Measurements from ENCODE around the gene PLXNB1. TPM values are rescaled to one million over a fixed set of nuclear protein-coding genes. Genes with fewer than 3 reads are reported as not detected.

Gene PLXNB1
- total RNA-seq, 1 donor from 2014 or later: 121 TPM

DNA sequence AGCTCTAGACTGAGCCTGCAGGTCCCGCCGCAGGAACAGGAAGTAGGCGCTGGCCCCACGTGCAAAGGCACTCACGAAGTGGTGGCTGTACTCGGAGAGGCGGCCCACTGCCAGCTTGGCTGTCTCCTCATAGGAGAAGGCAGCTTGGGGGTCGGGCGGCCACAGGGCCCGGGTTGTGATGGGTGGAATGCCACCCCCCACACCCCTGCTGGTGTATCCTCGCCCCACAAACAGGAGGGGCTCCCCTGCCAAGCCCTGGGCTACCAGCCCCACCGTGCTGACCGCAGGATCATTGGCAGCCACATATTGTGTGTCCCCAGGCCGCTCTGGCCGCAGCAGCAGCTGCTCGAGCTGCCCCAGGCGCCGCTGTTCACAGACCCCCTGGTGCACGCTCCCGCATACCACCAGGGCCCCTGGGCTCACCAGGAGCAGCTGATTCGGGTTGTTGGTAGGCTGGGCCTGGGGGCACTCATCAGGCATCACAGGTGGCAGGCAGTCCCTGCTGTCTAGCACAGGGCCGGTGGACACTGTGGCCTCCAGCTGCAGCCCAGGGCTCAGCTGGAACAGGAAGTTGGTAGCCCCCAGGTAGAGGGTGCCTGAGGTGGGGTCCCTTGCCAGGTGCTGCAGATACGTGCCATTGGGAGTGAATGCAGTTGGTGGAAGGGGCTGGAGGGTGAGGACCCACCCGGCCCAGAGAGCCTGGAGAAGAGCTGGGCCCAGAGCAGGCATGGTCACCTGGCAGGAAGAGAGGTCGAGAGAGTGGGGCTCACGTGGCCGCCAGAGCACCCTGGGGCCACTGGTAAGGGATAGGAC lies 5.8 kb downstream of the PLXNB1 start:
- intact Hi-C loops (cut with DNase I): no loop called here
- DNase-seq (ENCODE audit: low spot score): no peak
- no peak for ATAC-seq

DNA sequence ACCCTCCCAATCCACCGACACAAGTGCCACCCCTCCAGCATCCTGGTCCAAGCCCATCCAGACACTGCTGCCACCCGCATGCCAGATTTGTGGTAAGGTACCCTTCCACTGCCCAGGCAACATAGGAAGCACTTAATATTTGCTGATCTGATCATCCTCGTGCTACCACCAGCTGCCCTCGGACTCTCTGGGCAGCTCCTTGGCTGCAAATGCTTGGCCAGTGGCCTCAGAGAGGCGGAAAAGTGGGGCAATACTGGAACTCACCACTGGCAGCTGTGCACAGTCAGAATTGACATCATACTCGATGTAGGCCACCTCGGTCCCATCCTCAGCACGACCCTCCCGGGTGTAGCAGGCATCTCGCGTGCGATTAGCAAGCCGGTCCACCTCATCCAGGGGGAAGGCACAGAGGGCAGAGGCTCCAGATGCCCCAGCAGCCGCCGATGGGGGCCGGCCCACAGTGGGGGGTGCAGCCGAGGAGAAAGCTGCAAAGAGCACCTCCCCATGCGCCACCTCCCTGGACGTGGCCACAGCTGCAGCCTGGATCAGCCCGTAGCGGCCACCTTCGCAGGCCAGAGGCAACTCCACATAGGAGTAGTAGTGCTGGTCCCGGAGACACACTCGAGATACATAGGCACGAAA lies 6.5 kb downstream of the PLXNB1 start:
- ATAC-seq (no peak), DNase-seq (ENCODE audit: low spot score) (no peak)
- intact Hi-C loops (cut with DNase I): no loop called here

DNA sequence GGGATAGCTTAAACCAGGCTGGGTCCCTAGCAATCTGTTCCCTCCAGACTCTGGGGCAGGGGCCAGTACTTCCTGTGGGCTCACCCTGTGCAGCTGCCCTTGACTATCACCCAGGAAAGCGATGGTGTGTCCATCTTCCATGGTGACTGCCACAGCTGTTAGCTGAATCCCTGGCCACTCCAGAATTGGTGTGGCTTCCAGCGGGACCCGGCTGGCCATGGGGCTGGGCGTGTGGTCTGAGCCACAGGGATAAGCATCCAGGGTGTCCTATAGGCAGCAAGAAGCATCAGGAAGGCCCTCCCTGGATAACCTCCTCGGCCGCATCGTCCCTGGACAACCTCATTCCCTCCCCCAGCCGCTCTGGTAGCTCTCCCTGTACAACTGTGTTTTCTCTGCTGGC lies 7.2 kb downstream of the PLXNB1 start:
- ATAC-seq: no peak

GRCh38 chr3:48422272-48422671 lies 7.6 kb downstream of the PLXNB1 start:
- DNase-seq (ENCODE audit: low spot score): no peak
- intact Hi-C loops (cut with DNase I): no loop called here
- ATAC-seq: no peak

More for the DNA sequence above, 7.2 kb downstream of the PLXNB1 start:
- intact Hi-C loops (cut with DNase I): no loop called here
- DNase-seq (ENCODE audit: low spot score): no peak

GRCh38 chr3:48420561-48420960 lies 9.3 kb downstream of the PLXNB1 start:
- no peak for ATAC-seq
- no peak for DNase-seq (ENCODE audit: low spot score)
- intact Hi-C loops (cut with DNase I): no loop called here

- ATAC-seq (no peak), DNase-seq (ENCODE audit: low spot score) (no peak)
- intact Hi-C loops (cut with DNase I): no loop called here
Observed at GRCh38 chr3:48419597-48419996, 10.3 kb downstream of the PLXNB1 start.

- DNase-seq (ENCODE audit: low spot score): no peak
- intact Hi-C loops (cut with DNase I): no loop called here
- ATAC-seq: no peak
Observed at GRCh38 chr3:48419149-48419548, 10.7 kb downstream of the PLXNB1 start.

DNA sequence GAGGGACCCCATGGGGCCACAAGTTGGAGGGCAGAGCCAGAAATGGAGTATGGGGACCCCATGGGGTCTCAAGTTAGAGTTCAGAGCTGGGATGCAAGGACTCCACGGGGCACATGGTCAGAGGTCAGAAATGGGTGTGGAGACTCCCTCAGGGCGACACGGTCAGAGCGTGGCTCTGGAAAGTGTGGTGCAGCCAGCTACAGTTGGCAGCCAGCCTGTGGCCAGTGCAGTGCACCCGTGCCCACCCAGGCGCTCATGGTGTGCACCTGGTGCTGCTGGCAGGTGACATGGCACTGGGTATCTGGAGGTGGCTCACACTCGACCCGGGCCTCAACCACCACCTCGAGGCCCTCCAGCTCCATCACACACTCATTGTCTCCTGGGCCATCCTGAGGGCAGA lies 11.2 kb downstream of the PLXNB1 start:
- ATAC-seq (no peak), DNase-seq (ENCODE audit: low spot score) (no peak)
- intact Hi-C loops (cut with DNase I): no loop called here

DNA sequence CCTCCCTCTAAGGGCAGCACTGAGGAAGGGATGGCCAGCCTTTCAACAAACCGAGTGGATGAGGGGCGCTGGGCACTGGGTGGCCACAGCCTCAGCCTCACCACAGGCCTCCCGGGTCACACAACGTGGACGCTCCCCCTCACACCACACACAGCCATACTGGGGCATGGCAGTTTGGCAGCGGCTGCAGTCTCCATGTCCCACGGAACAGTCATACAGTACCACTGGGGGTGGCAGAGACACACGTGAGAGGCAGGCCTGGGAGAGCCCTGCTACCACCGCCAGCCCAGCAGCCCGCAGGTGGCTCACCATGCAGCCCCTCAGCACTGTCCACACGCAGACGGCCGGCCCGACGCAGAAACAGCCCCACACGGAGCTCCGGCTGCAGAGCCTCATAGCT lies 11.7 kb downstream of the PLXNB1 start:
- DNase-seq (ENCODE audit: low spot score) (no peak), ATAC-seq (no peak)
- intact Hi-C loops (cut with DNase I): no loop called here

GRCh38 chr3:48417529-48418108 lies 12.3 kb downstream of the PLXNB1 start:
- DNase-seq (ENCODE audit: low spot score) (no peak), ATAC-seq (no peak)
- intact Hi-C loops (cut with DNase I): no loop called here

DNA sequence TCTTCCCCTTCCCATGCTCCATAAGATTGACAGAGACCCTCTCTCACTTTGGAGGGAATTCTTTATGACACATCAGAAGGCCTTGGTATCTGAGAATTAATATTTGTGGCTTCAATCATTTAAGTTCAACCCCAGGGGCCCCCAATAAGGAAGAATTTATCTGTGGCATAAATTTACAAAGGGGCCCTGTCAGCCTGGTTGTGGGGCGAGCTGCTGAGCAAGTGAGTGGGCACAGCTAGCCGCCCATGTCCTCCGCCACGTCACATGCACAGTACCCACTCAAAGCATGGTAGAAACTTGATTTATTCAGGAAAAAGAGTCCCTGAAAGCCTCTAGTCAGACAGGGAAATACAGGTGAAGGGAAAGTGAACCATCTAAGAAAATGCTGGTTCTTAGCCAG lies 13.3 kb downstream of the PLXNB1 start:
- no peak for ATAC-seq
- DNase-seq (ENCODE audit: low spot score): no peak
- intact Hi-C loops (cut with DNase I): no loop called here

DNA sequence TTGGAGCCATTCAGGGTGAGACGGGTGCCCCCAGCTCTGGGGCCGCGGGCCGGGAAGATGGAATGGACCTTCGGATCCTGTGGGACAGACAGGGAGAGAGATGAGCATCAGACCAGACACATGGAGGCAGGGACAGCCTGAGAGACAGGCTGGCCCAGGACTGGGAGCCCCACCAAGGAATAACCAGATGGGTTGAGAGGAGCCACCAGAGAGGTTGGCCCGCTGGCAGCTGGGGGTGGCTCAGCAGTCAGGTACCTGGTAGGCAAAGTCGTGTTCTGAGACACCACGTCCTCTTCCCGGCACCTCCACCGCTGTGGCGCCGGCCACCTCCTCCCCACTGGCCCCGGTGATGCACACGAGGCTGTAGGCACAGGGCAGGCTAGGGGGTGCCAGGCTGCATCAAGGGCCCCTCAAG lies 13.8 kb downstream of the PLXNB1 start:
- intact Hi-C loops (cut with DNase I): no loop called here
- no peak for ATAC-seq

GRCh38 chr3:48415251-48415953 lies 14.5 kb downstream of the PLXNB1 start:
- no peak for DNase-seq (ENCODE audit: low spot score)
- no peak for ATAC-seq
- intact Hi-C loops (cut with DNase I): no loop called here

More for the DNA sequence above, 13.8 kb downstream of the PLXNB1 start:
- no peak for DNase-seq (ENCODE audit: low spot score)

DNA sequence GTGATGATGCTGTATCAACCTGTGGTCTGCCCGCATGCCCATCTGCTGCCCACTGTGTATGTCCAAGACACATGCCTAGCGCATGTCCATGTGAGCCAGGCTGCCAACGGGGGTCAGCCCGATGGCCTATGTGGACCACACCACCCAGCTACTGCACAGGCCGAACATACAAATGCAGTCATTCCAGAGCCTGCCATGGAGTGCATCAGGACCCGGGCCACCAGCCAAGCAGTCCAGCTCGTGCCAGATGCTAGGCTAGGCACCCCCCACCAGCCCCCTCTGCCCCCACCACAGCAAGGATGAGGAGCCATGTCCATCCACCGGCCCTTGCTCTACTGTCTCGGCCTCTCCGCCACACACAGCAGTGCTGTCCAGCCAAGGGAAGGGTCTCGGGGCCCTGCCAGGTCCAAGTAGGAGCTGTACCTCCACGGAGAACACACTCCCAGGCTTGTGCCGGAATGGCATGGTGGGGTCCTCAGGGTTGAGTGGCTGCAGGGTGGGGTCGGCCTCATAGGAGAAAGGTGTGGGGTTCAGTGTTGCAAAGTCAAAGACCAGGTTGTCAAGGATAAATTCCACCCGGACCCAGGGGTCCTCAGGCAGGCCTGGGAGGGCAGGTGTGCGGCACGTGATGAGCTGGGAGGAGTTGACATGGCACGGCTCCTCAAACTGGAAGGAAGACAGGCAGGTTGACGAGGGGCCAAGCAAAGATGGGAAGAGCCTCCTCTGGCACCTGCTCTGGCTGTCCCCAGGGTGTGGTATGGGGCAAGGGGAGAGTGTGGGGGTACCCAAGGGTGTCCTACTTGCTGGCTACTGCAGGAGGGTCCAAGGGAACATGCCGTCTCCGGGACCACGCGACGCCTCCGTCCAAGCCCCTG lies 15.3 kb downstream of the PLXNB1 start:
- intact Hi-C loops (cut with DNase I): no loop called here
- DNase-seq (ENCODE audit: low spot score) (no peak), ATAC-seq (no peak)

GRCh38 chr3:48413611-48414010 lies 16.3 kb downstream of the PLXNB1 start:
- ATAC-seq (no peak), DNase-seq (ENCODE audit: low spot score) (no peak)
- intact Hi-C loops (cut with DNase I): no loop called here

DNA sequence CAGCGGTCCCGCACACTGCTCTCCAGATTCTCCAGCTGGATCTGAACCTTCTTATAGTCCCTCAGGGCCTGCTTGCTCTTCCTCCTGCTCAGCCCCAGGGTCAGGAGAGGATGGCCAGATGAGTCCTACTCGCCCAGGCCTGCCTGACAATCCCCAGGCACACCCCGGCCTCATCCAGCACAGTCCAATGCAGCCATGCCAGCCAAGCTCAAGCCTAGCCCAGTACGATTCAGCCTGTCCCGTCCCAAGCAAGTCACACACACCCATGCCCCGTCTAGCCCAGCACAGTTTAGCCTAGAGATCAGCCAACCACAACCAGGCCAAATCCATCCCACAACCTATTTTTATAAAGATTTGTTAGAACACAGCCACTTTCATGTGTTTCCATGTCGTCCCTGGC lies 16.8 kb downstream of the PLXNB1 start:
- intact Hi-C loops (cut with DNase I): no loop called here
- no peak for ATAC-seq
- DNase-seq (ENCODE audit: low spot score): peak; percentile 47

GRCh38 chr3:48412375-48413001 lies 17.4 kb downstream of the PLXNB1 start:
- DNase-seq (ENCODE audit: low spot score) (peak; percentile 50), ATAC-seq (no peak)
- intact Hi-C loops (cut with DNase I): no loop called here

- DNase-seq (ENCODE audit: low spot score): peak; percentile 51
- intact Hi-C loops (cut with DNase I): no loop called here
Observed at GRCh38 chr3:48411606-48412374, 18.1 kb downstream of the PLXNB1 start.

More at GRCh38 chr3:48411606-48412374, 18.1 kb downstream of the PLXNB1 start:
- no peak for ATAC-seq

Data from sciatic nerve (tissue), 2 donors.